CD14-positive monocyte (primary cell): ENCODE measurements around the gene NUMBL. TPM values are rescaled to one million over a fixed set of nuclear protein-coding genes. Genes with fewer than 3 reads are reported as not detected.

Source experiments
- DNase-seq, 3 donors: peaks; one replicate each; pipeline ENCODE4 v3.0.0-alpha.2; 2011 to 2022
- H2AFZ ChIP-seq: 2 replicates; pipeline ENCODE4 v1.6.0; 2012; ENCODE audit warnings: mild to moderate bottlenecking, low read depth, low read length, inconsistent platforms; ENCODE audit not compliant: insufficient read depth, poor library complexity, severe bottlenecking
- H3K27ac ChIP-seq, 2 donors: 1 replicate in 1 of 2; 2 replicates in 1 of 2; pipeline ENCODE4 v1.5.1; 2012 to 2013; ENCODE audit warnings: low read length in 2 of 2, control low read depth in 1 of 2, inconsistent platforms in 1 of 2, low read depth in 1 of 2, mild to moderate bottlenecking in 1 of 2
- H3K27me3 ChIP-seq, 2 donors: one replicate each; pipeline versions ENCODE4 v1.6.0 to v1.6.1; 2011 to 2013; ENCODE audit warnings: low read length in 2 of 2; ENCODE audit not compliant: control insufficient read depth in 2 of 2, insufficient read depth in 2 of 2
- H3K36me3 ChIP-seq, 2 donors: replicated peaks in 1 of 2; 1 replicate in 1 of 2; 2 replicates in 1 of 2; pipeline versions ENCODE4 v1.5.1 to v1.6.1; 2012 to 2013; ENCODE audit warnings: low read length in 2 of 2, control low read depth in 1 of 2, inconsistent platforms in 1 of 2, mild to moderate bottlenecking in 1 of 2; ENCODE audit not compliant: insufficient read depth in 2 of 2, control insufficient read depth in 1 of 2
- H3K4me1 ChIP-seq, 2 donors: 1 replicate in 1 of 2; 2 replicates in 1 of 2; pipeline versions ENCODE4 v1.5.1 to v1.6.1; 2012 to 2013; ENCODE audit warnings: low read length in 2 of 2, control low read depth in 1 of 2, inconsistent platforms in 1 of 2, mild to moderate bottlenecking in 1 of 2, moderate library complexity in 1 of 2; ENCODE audit not compliant: insufficient read depth in 2 of 2, control insufficient read depth in 1 of 2
- H3K4me2 ChIP-seq: replicated peaks from 2 replicates; pipeline ENCODE3; 2012; ENCODE audit warnings: low read length, moderate library complexity, mild to moderate bottlenecking; ENCODE audit not compliant: poor library complexity, severe bottlenecking; ENCODE audit errors: extremely low read depth
- H3K4me3 ChIP-seq, 3 experiments: fragments of 200-600 bp in 1 of 3; sonication (generic) in 1 of 3; replicated peaks in 1 of 3; 1 replicate in 2 of 3; 2 replicates in 1 of 3; pipeline ENCODE4 v1.5.1; 2011 to 2013; ENCODE audit warnings: low read length in 3 of 3, mild to moderate bottlenecking in 3 of 3, control low read depth in 2 of 3, low read depth in 2 of 3, inconsistent platforms in 1 of 3, moderate library complexity in 1 of 3
- H3K79me2 ChIP-seq: 2 replicates; pipeline ENCODE4 v1.6.0; 2012; ENCODE audit warnings: mild to moderate bottlenecking, control low read depth, inconsistent platforms, low read length, moderate library complexity; ENCODE audit not compliant: insufficient read depth
- H3K9ac ChIP-seq: 2 replicates; pipeline ENCODE4 v1.6.0; 2017; ENCODE audit warnings: low read length, mild to moderate bottlenecking; ENCODE audit not compliant: insufficient read depth, poor library complexity, severe bottlenecking
- H3K9me3 ChIP-seq, 2 donors: replicated peaks in 1 of 2; 1 replicate in 1 of 2; 2 replicates in 1 of 2; pipeline versions ENCODE4 v1.5.1 to v1.6.1; 2012 to 2013; ENCODE audit warnings: low read length in 2 of 2, control low read depth in 1 of 2; ENCODE audit not compliant: control insufficient read depth in 1 of 2, insufficient read depth in 1 of 2
- H4K20me1 ChIP-seq: 2 replicates; pipeline ENCODE4 v1.6.0; 2012; ENCODE audit warnings: mild to moderate bottlenecking, low read length, control low read depth, moderate library complexity; ENCODE audit not compliant: insufficient read depth
- H3K27ac Mint-ChIP-seq, 7 donors: one replicate each; pipeline ENCODE4 v1.8.0; 2020; ENCODE audit warnings: mild to moderate bottlenecking in 7 of 7, mixed read lengths in 7 of 7, moderate library complexity in 6 of 7, inconsistent platforms in 2 of 7
- H3K27me3 Mint-ChIP-seq, 3 donors: one replicate each; pipeline ENCODE4 v1.8.0; 2021 to 2022; ENCODE audit warnings: low read depth in 3 of 3, mild to moderate bottlenecking in 3 of 3, mixed read lengths in 3 of 3, moderate library complexity in 3 of 3, inconsistent platforms in 1 of 3
- H3K36me3 Mint-ChIP-seq, 2 donors: one replicate each; pipeline ENCODE4 v1.8.0; 2020; ENCODE audit warnings: mixed read lengths in 2 of 2, inconsistent platforms in 1 of 2, mild to moderate bottlenecking in 1 of 2
- H3K4me1 Mint-ChIP-seq: one replicate; pipeline ENCODE4 v1.8.0; 2020; ENCODE audit warnings: mild to moderate bottlenecking, mixed read lengths
- H3K4me3 Mint-ChIP-seq, 2 donors: one replicate each; pipeline ENCODE4 v1.8.0; 2020; ENCODE audit warnings: mild to moderate bottlenecking in 2 of 2, mixed read lengths in 2 of 2, moderate library complexity in 1 of 2
- H3K9me3 Mint-ChIP-seq, 7 donors: one replicate each; pipeline ENCODE4 v1.8.0; 2020 to 2022; ENCODE audit warnings: mixed read lengths in 7 of 7, mild to moderate bottlenecking in 6 of 7, moderate library complexity in 6 of 7, inconsistent platforms in 2 of 7
- CTCF ChIP-seq: fragments of 200-600 bp; IDR thresholded peaks from one replicate; pipeline ENCODE4 v1.8.0; 2022; ENCODE audit warnings: antibody characterized with exemption, mild to moderate bottlenecking
- WGBS: methylation state at CpG from one replicate; pipeline ENCODE4 v1.1.5; 2013; ENCODE audit warnings: missing lambda C conversion rate; ENCODE audit not compliant: insufficient coverage; 5-methylcytosine and 5-hydroxymethylcytosine counted together
- intact Hi-C, 2 donors: fragments of 100-400 bp; cut with micrococcal nuclease; formaldehyde crosslinking; loops; one replicate each; pipeline versions ENCODE4 v1.15.0 to v1.15.1; 2023
- polyA plus RNA-seq, 3 donors: library from polyadenylated mRNA; depleted of rRNA in 1 of 3; unstranded in 2 of 3; stranded (reverse) in 1 of 3; fragments of 300-500 nt in 2 of 3; fragments of >200 nt in 1 of 3; fragmentation: Illumina TruSeq in 2 of 3; gene quantifications; 1 replicate in 2 of 3; 2 replicates in 1 of 3; pipeline ENCODE4 v1.2.3, GENCODE V29; 2012 to 2021

The NUMBL gene
- polyA plus RNA-seq, 3 donors = 0.12 to 7.2 (median 0.45) TPM

- no peak for DNase-seq
- H3K4me1 ChIP-seq = peaks cover 20 to 22% of the 10 kb centered on the region in 2 donors
- no peaks in the 10 kb centered on the region for H3K9me3 ChIP-seq
- H3K27me3 Mint-ChIP-seq = peaks cover 11 to 14% (median 13%) of the 10 kb centered on the region in 3 donors
- peaks cover 22% of the 10 kb centered on the region for H3K4me1 Mint-ChIP-seq
- H3K27me3 ChIP-seq = peaks cover 0 to 6% of the 10 kb centered on the region in 2 donors
- no peak overlapping the region for H3K4me3 ChIP-seq
- H3K36me3 Mint-ChIP-seq = peaks cover 26 to 29% of the 10 kb centered on the region in 2 donors
- no peak overlapping the region for H3K27ac Mint-ChIP-seq
- no peak for TF ChIP-seq CTCF
- H3K4me2 ChIP-seq = no peak overlapping the region
- intact Hi-C loops = no loop called here
- no peak overlapping the region for H3K27ac ChIP-seq
- H3K79me2 ChIP-seq = no peaks in the 10 kb centered on the region
- H3K9ac ChIP-seq = no peak overlapping the region
- peaks cover 0 to 2% (median 0%) of the 10 kb centered on the region in 7 donors for H3K9me3 Mint-ChIP-seq
- no peaks in the 10 kb centered on the region for H4K20me1 ChIP-seq
- H3K36me3 ChIP-seq = peaks cover 3 to 29% of the 10 kb centered on the region in 2 donors
- WGBS = no CpG with 5 or more reads among the region's 4 CpGs
- H2AFZ ChIP-seq = no peak overlapping the region
- no peak overlapping the region for H3K4me3 Mint-ChIP-seq
Measured at GRCh38 chr19:40617961-40618360, 72.5 kb downstream of the NUMBL start.

- WGBS = 96% methylated on average over 14 of the region's 17 CpGs
- H3K4me1 ChIP-seq = peaks cover 20 to 24% of the 10 kb centered on the region in 2 donors
- peaks cover 14 to 19% (median 14%) of the 10 kb centered on the region in 3 donors for H3K27me3 Mint-ChIP-seq
Measured at GRCh38 chr19:40616941-40617340, 73.5 kb downstream of the NUMBL start.

More at GRCh38 chr19:40616941-40617340, 73.5 kb downstream of the NUMBL start:
- H3K4me3 ChIP-seq = no peak overlapping the region
- Mint-ChIP-seq H3K4me3 (no peak overlapping the region), H3K4me1 (peaks cover 25% of the 10 kb centered on the region), H3K36me3 (peaks cover 19 to 24% of the 10 kb centered on the region in 2 donors), H3K9me3 (peaks cover 0 to 2% (median 0%) of the 10 kb centered on the region in 7 donors), H3K27ac (no peak overlapping the region)
- peaks cover 0 to 6% of the 10 kb centered on the region in 2 donors for H3K27me3 ChIP-seq
- no peak overlapping the region for H3K4me2 ChIP-seq
- no peak for DNase-seq
- TF ChIP-seq CTCF = no peak
- H3K9ac ChIP-seq = no peak overlapping the region
- H3K36me3 ChIP-seq = peaks cover 0 to 19% of the 10 kb centered on the region in 2 donors
- no peak overlapping the region for H3K27ac ChIP-seq
- no peaks in the 10 kb centered on the region for H3K9me3 ChIP-seq
- intact Hi-C loops = no loop called here
- no peaks in the 10 kb centered on the region for H3K79me2 ChIP-seq
- H2AFZ ChIP-seq = no peak overlapping the region
- H4K20me1 ChIP-seq = no peaks in the 10 kb centered on the region
